ENCODE data around the gene IQGAP2. TPM values are rescaled to one million over a fixed set of nuclear protein-coding genes. Genes with fewer than 3 reads are reported as not detected.

Gene IQGAP2
- polyA plus RNA-seq, 1 experiment, result 0.01 TPM

GRCh38 chr5:76439201-76439600 is 36.1 kb downstream of the IQGAP2 start:
- CTCF ChIA-PET, result no interaction called here
- Histone ChIP-seq H3K27me3 (ENCODE audit: control insufficient read depth, insufficient read depth, low read length) (no peaks in the 10 kb centered on the region), H3K4me3 (ENCODE audit: low read depth, low read length) (no peak overlapping the region), H3K36me3 (ENCODE audit: control insufficient read depth, insufficient read depth, low read length) (no peaks in the 10 kb centered on the region)
- TF ChIP-seq CTCF (IDR thresholded peaks at IDR 0.05; ENCODE audit: insufficient read depth, low read depth, low read length), result no peak
- no peak for DNase-seq (ENCODE audit: low read depth)
- POLR2A ChIA-PET, result no interaction called here

- CTCF ChIA-PET, result no interaction called here
- no peak for TF ChIP-seq CTCF (IDR thresholded peaks at IDR 0.05; ENCODE audit: insufficient read depth, low read depth, low read length)
- Histone ChIP-seq H3K36me3 (ENCODE audit: control insufficient read depth, insufficient read depth, low read length) (no peaks in the 10 kb centered on the region), H3K4me3 (ENCODE audit: low read depth, low read length) (no peak overlapping the region), H3K27me3 (ENCODE audit: control insufficient read depth, insufficient read depth, low read length) (no peaks in the 10 kb centered on the region)
- DNase-seq (ENCODE audit: low read depth), result no peak
- POLR2A ChIA-PET, result no interaction called here
Observed at GRCh38 chr5:76439929-76440328, 36.8 kb downstream of the IQGAP2 start.

GRCh38 chr5:76441101-76441500 is 38.0 kb downstream of the IQGAP2 start:
- ChIA-PET CTCF (no interaction called here), POLR2A (no interaction called here)
- no peaks in the 10 kb centered on the region for H3K36me3 ChIP-seq (ENCODE audit: control insufficient read depth, insufficient read depth, low read length)
- DNase-seq (ENCODE audit: low read depth), result no peak
- H3K27me3 ChIP-seq (ENCODE audit: control insufficient read depth, insufficient read depth, low read length), result no peaks in the 10 kb centered on the region
- H3K4me3 ChIP-seq (ENCODE audit: low read depth, low read length), result no peak overlapping the region
- no peak for TF ChIP-seq CTCF (IDR thresholded peaks at IDR 0.05; ENCODE audit: insufficient read depth, low read depth, low read length)

GRCh38 chr5:76441890-76442673 is 39.0 kb downstream of the IQGAP2 start:
- DNase-seq (ENCODE audit: low read depth), result no peak
- H3K27me3 ChIP-seq (ENCODE audit: control insufficient read depth, insufficient read depth, low read length), result no peaks in the 10 kb centered on the region
- no peak for TF ChIP-seq CTCF (IDR thresholded peaks at IDR 0.05; ENCODE audit: insufficient read depth, low read depth, low read length)
- no peak overlapping the region for H3K4me3 ChIP-seq (ENCODE audit: low read depth, low read length)
- H3K36me3 ChIP-seq (ENCODE audit: control insufficient read depth, insufficient read depth, low read length), result no peaks in the 10 kb centered on the region
- CTCF ChIA-PET, result no interaction called here
- POLR2A ChIA-PET, result no interaction called here

- no peaks in the 10 kb centered on the region for H3K36me3 ChIP-seq (ENCODE audit: control insufficient read depth, insufficient read depth, low read length)
- no peak for TF ChIP-seq CTCF (IDR thresholded peaks at IDR 0.05; ENCODE audit: insufficient read depth, low read depth, low read length)
Observed at GRCh38 chr5:76443066-76443800, 40.1 kb downstream of the IQGAP2 start.

More at GRCh38 chr5:76443066-76443800, 40.1 kb downstream of the IQGAP2 start:
- Histone ChIP-seq H3K27me3 (ENCODE audit: control insufficient read depth, insufficient read depth, low read length) (no peaks in the 10 kb centered on the region), H3K4me3 (ENCODE audit: low read depth, low read length) (no peak overlapping the region)
- ChIA-PET POLR2A (no interaction called here), CTCF (no interaction called here)
- DNase-seq (ENCODE audit: low read depth), result no peak
